Adrenal gland (tissue), 12 donors: ENCODE measurements around the gene KIF26B. TPM values are rescaled to one million over a fixed set of nuclear protein-coding genes. Genes with fewer than 3 reads are reported as not detected.

Source experiments
- DNase-seq, 7 donors: peaks; one replicate each; pipeline ENCODE4 v3.0.0-alpha.2; 2019 to 2020
- H3K27ac ChIP-seq, 5 donors: fragments of 200-600 bp; sonication (generic) in 4 of 5; 1 replicate in 3 of 5; 2 replicates in 2 of 5; pipeline versions ENCODE4 v1.5.1 to v1.8.0; 2016 to 2020; ENCODE audit warnings: mild to moderate bottlenecking in 1 of 5
- H3K27me3 ChIP-seq: fragments of 200-600 bp; 2 replicates; pipeline ENCODE4 v1.8.0; 2021
- H3K36me3 ChIP-seq, 2 donors: fragments of 200-600 bp; replicated peaks in 1 of 2; 1 replicate in 1 of 2; 2 replicates in 1 of 2; pipeline versions ENCODE4 v1.5.1 to v1.8.0; 2018 to 2022
- H3K4me1 ChIP-seq, 2 donors: fragments of 200-600 bp; replicated peaks in 1 of 2; 1 replicate in 1 of 2; 2 replicates in 1 of 2; pipeline versions ENCODE4 v1.5.1 to v1.8.0; 2018 to 2021
- H3K4me3 ChIP-seq, 4 donors: fragments of 200-600 bp; sonication (generic) in 3 of 4; one replicate each; pipeline ENCODE4 v1.5.1; 2016 to 2018
- H3K9me3 ChIP-seq, 3 donors: fragments of 200-600 bp; sonication (generic) in 1 of 3; replicated peaks in 1 of 3; 1 replicate in 2 of 3; 2 replicates in 1 of 3; pipeline versions ENCODE4 v1.5.1 to v1.8.0; 2016 to 2021
- CTCF ChIP-seq, 6 experiments: fragments of 450-650 bp in 4 of 6; fragments of 200-600 bp in 2 of 6; sonication (generic) in 1 of 6; IDR thresholded peaks; 1 replicate in 5 of 6; 2 replicates in 1 of 6; pipeline versions ENCODE4 v1.5.1 to v1.8.0; 2016 to 2021; ENCODE audit warnings: antibody characterized with exemption in 6 of 6, mild to moderate bottlenecking in 2 of 6, moderate library complexity in 1 of 6
- POLR2A ChIP-seq, 2 donors: fragments of 450-650 bp; IDR thresholded peaks; one replicate each; pipeline ENCODE4 v1.6.1; 2017; ENCODE audit warnings: antibody characterized with exemption in 2 of 2, mild to moderate bottlenecking in 2 of 2, moderate library complexity in 1 of 2
- WGBS, 4 donors: extraction: QIAGEN DNeasy Blood & Tissue Kit in 2 of 4; methylation state at CpG; one replicate each; pipeline versions ENCODE4 v1.1.5 to v1.1.7; 2013 to 2017; 5-methylcytosine and 5-hydroxymethylcytosine counted together
- intact Hi-C, 2 donors: fragments of 100-400 bp; cut with DNase I; formaldehyde crosslinking; loops; one replicate each; pipeline versions ENCODE4 v1.14.1 to v1.15.0; 2022 to 2023
- polyA plus RNA-seq, 3 donors: library from polyadenylated mRNA; stranded (reverse); fragments of 200-250 nt in 2 of 3; fragments of 350-450 nt in 1 of 3; fragmentation: Illumina TruSeq in 1 of 3; extraction: RNeasy Lipid Tissue Mini Kit (QIAGEN cat#74804) in 1 of 3; gene quantifications; one replicate each; pipeline ENCODE4 v1.2.3, GENCODE V29; 2013 to 2014
- total RNA-seq, 9 donors: library from RNA; depleted of rRNA in 4 of 9; stranded (reverse); fragments of >200 nt in 4 of 9; fragments of 120-200 nt in 1 of 9; fragmentation: NEBNext Ultra II Directional in 1 of 9; extraction: Animal tissue kit (Norgen Biotek cat#: 25700) in 1 of 9; gene quantifications; one replicate each; pipeline versions ENCODE4 v1.1.0 to v1.2.4, GENCODE V29; 2013 to 2023
- donor health status: healthy with polysubstance abuse.
- donor health status: Bipolar disorder and iron deficiency.
- donor health status: DM: yes; HTN: yes; CAD: no.
- donor health status: DM: no; HTN: no; CAD: no.
- donor health status: DM: no; HTN: no; CAD: no.
- donor health status: DM: yes; HTN: yes; CAD: no.

Gene KIF26B
- total and polyA plus RNA-seq, 12 donors, result 0.20 to 4.6 (median 2.6) TPM

DNA sequence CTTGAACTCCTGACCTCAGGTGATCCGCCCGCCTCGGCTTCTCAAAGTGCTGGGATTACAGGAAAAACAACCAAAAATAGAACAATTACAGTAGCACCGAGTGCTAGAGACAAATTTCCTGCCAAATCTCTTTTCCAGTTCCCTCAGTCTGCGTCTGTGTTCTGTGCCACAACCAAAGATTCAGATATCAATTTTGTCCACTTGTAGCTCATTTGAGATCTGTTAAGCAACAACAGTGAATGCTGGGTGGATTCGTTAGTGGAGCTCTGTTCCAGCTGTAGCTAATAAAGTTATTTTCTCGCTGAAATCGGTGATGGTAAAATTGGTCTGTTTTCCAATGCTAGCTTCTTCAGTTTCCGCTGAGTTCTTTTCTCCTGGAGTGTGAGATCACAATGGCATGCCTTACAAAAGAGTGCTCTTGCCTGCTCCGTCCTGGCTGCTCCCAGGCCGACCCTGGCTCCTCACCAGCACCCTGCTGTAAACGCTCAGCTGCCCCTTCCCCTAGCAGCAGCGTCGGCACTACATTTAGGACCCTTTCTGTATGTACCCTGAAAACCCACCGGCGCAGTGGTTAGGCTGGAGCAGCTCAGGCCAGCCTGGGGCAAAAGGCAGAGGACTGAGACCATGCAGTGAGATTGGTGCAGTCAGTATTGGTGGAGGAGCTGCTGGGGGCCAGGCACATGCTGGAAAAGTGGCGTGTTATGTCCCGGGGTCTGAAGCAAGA is 395.4 kb downstream of the KIF26B start:
- Histone ChIP-seq H3K4me3 (no peak overlapping the region), H3K27me3 (peaks cover 3% of the 10 kb centered on the region), H3K36me3 (no peaks in the 10 kb centered on the region), H3K27ac (no peak overlapping the region), H3K9me3 (no peaks in the 10 kb centered on the region), H3K4me1 (no peaks in the 10 kb centered on the region)
- 55 to 73% (median 64%) methylated on average over 13 to 18 of the region's 18 CpGs for WGBS, 4 donors
- intact Hi-C loops, result no loop called here
- TF ChIP-seq POLR2A (IDR thresholded peaks at IDR 0.05), result no peak
- no peak for TF ChIP-seq CTCF (IDR thresholded peaks at IDR 0.05)
- DNase-seq, result no peak

GRCh38 chr1:245550720-245551043 is 395.9 kb downstream of the KIF26B start:
- 86 to 92% (median 87%) methylated on average over 1 of the region's 1 CpG for WGBS, 4 donors
- no peak for DNase-seq
- no peak for TF ChIP-seq POLR2A (IDR thresholded peaks at IDR 0.05)
- TF ChIP-seq CTCF (IDR thresholded peaks at IDR 0.05), result no peak
- Histone ChIP-seq H3K9me3 (no peaks in the 10 kb centered on the region), H3K4me3 (no peak overlapping the region), H3K4me1 (no peaks in the 10 kb centered on the region), H3K27me3 (peaks cover 3% of the 10 kb centered on the region), H3K27ac (no peak overlapping the region), H3K36me3 (no peaks in the 10 kb centered on the region)
- intact Hi-C loops, result no loop called here

- Histone ChIP-seq H3K4me1 (no peaks in the 10 kb centered on the region), H3K27me3 (peaks cover 3% of the 10 kb centered on the region), H3K36me3 (no peaks in the 10 kb centered on the region), H3K27ac (no peak overlapping the region), H3K9me3 (no peaks in the 10 kb centered on the region), H3K4me3 (no peak overlapping the region)
- TF ChIP-seq POLR2A (IDR thresholded peaks at IDR 0.05) (no peak), CTCF (IDR thresholded peaks at IDR 0.05) (no peak)
- DNase-seq, result no peak
- WGBS, 4 donors, result 91 to 97% (median 96%) methylated on average over 9 of the region's 9 CpGs
- intact Hi-C loops, result no loop called here
Measured at GRCh38 chr1:245551536-245551935, 396.8 kb downstream of the KIF26B start.

GRCh38 chr1:245552331-245552730 is 397.5 kb downstream of the KIF26B start:
- Histone ChIP-seq H3K9me3 (no peaks in the 10 kb centered on the region), H3K4me1 (no peaks in the 10 kb centered on the region), H3K27ac (no peak overlapping the region), H3K27me3 (peaks cover 3% of the 10 kb centered on the region), H3K36me3 (no peaks in the 10 kb centered on the region), H3K4me3 (no peak overlapping the region)
- whole genome bisulfite sequencing, 4 donors, result 80 to 93% (median 86%) methylated on average over 8 to 9 of the region's 9 CpGs
- intact Hi-C loops, result no loop called here
- no peak for DNase-seq
- TF ChIP-seq POLR2A (IDR thresholded peaks at IDR 0.05), result no peak
- TF ChIP-seq CTCF (IDR thresholded peaks at IDR 0.05), result no peak
